OCI-LY3 (cell line): Measurements from ENCODE around the gene B3GALNT2.

Source experiments
- CTCF ChIP-seq: fragments of 200-600, 300-600 bp; sonication (generic); IDR thresholded peaks from 2 replicates; pipeline ENCODE4 v1.5.1; 2014; ENCODE audit warnings: antibody characterized with exemption, low read length, low read depth
- EZH2phosphoT487 ChIP-seq: fragments of 200-600 bp; shearing (Covaris generic); IDR thresholded peaks from 2 replicates; pipeline ENCODE4 v1.6.1; 2018; ENCODE audit warnings: antibody characterized with exemption, mixed run types, low read depth

DNA sequence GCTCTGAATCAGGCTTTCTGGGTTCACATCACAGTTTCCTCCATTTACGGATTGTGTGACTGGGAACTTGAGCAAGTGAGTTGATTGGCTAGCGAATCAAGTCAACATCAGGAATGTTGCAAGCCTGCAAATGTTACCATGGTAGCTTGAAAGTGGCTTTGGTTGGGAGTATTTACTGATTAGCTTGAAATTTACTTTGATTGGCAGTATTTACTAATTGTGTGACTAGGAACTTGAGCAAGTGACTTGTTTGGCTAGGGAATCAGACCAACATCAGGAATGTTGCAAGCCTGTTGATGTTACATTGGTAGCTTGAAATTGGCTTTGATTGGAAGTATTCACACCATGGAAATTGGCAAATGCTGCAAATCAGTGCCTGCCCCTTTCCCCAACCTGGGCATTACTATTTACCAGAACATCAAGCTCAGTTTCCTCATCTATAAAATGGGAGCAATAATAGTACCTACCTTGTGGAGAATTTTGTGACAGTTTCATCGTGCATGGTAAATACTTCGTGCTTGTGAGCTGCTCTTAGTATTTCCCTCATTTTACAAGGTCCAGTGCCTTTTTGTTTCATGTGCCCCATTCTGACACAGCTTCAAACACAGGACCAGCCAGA is 23.1 kb upstream of the B3GALNT2 start:
- TF ChIP-seq CTCF (no peak), EZH2phosphoT487 (no peak)
